CD4-positive, alpha-beta memory T cell (primary cell): ENCODE data around the gene ATP8A2. TPM values are rescaled to one million over a fixed set of nuclear protein-coding genes. Genes with fewer than 3 reads are reported as not detected.
A peak's percentile ranks its signal among the peaks of the same experiment; 100 is the strongest.

Source experiments
- CTCF ChIA-PET: fragments of 350-600 bp; sonication (Branson Sonifier 250); formaldehyde crosslinking; loops from one replicate; lab custom pipeline; 2021; ENCODE audit warnings: inconsistent platforms; ENCODE audit not compliant: partially characterized antibody; lab: Charles Lee
- POLR2A ChIA-PET: fragments of 350-600 bp; sonication (Branson Sonifier 250); formaldehyde crosslinking; loops from one replicate; lab custom pipeline; 2021; ENCODE audit not compliant: partially characterized antibody; lab: Charles Lee
- DNase-seq, 5 donors: peaks; one replicate each; pipeline versions ENCODE4 v3.0.0 to v3.0.0-alpha.2; 2020 to 2022; ENCODE audit warnings: mixed read lengths in 1 of 5
- H3K27ac ChIP-seq: one replicate; pipeline ENCODE4 v1.7.0; 2013; ENCODE audit warnings: low read depth, low read length
- H3K27me3 ChIP-seq: 2 replicates; pipeline ENCODE4 v1.7.0; 2013; ENCODE audit warnings: mild to moderate bottlenecking, low read length, moderate library complexity; ENCODE audit not compliant: insufficient read depth
- H3K36me3 ChIP-seq: 2 replicates; pipeline ENCODE4 v1.7.0; 2013; ENCODE audit warnings: mild to moderate bottlenecking, low read length, moderate library complexity; ENCODE audit not compliant: insufficient read depth
- H3K4me1 ChIP-seq: 2 replicates; pipeline ENCODE4 v1.7.0; 2013; ENCODE audit warnings: mild to moderate bottlenecking, low read length, moderate library complexity; ENCODE audit not compliant: insufficient read depth
- H3K4me3 ChIP-seq, 2 donors: one replicate each; pipeline ENCODE4 v1.7.0; 2013; ENCODE audit warnings: low read length in 2 of 2, mild to moderate bottlenecking in 1 of 2
- H3K9me3 ChIP-seq, 2 donors: one replicate each; pipeline ENCODE4 v1.7.0; 2013; ENCODE audit warnings: low read length in 2 of 2, control low read depth in 1 of 2; ENCODE audit not compliant: control insufficient read depth in 1 of 2
- H3K27ac Mint-ChIP-seq, 7 donors: one replicate each; pipeline ENCODE4 v1.8.0; 2020 to 2021; ENCODE audit warnings: mixed read lengths in 7 of 7, mild to moderate bottlenecking in 6 of 7, inconsistent platforms in 3 of 7, moderate library complexity in 3 of 7
- H3K27me3 Mint-ChIP-seq, 2 donors: one replicate each; pipeline ENCODE4 v1.8.0; 2020 to 2021; ENCODE audit warnings: mixed read lengths in 2 of 2
- H3K36me3 Mint-ChIP-seq, 2 donors: one replicate each; pipeline ENCODE4 v1.8.0; 2020 to 2021; ENCODE audit warnings: mixed read lengths in 2 of 2, inconsistent platforms in 1 of 2, mild to moderate bottlenecking in 1 of 2
- H3K4me1 Mint-ChIP-seq, 4 donors: one replicate each; pipeline ENCODE4 v1.8.0; 2020 to 2021; ENCODE audit warnings: mixed read lengths in 4 of 4, mild to moderate bottlenecking in 1 of 4
- H3K4me3 Mint-ChIP-seq, 8 donors: one replicate each; pipeline ENCODE4 v1.8.0; 2020 to 2021; ENCODE audit warnings: mixed read lengths in 8 of 8, mild to moderate bottlenecking in 7 of 8, moderate library complexity in 6 of 8, inconsistent platforms in 3 of 8
- H3K9me3 Mint-ChIP-seq, 8 donors: one replicate each; pipeline ENCODE4 v1.8.0; 2020 to 2021; ENCODE audit warnings: mixed read lengths in 8 of 8, mild to moderate bottlenecking in 5 of 8, inconsistent platforms in 3 of 8, moderate library complexity in 1 of 8
- intact Hi-C: fragments of 100-400 bp; cut with micrococcal nuclease; formaldehyde crosslinking; loops from one replicate; pipeline ENCODE4 v1.15.1; 2023
- polyA plus RNA-seq, 2 donors: library from polyadenylated mRNA; unstranded; fragments of 300-500 nt; fragmentation: Illumina TruSeq; gene quantifications; one replicate each; pipeline ENCODE4 v1.2.3, GENCODE V29; 2021
- total RNA-seq, 2 experiments: library from RNA; stranded (reverse); gene quantifications; one replicate each; pipeline ENCODE4 v1.2.3, GENCODE V29; 2021

Gene ATP8A2
- total and polyA plus RNA-seq, 4 experiments from 2014 or later = 0.36 to 0.93 (median 0.67) TPM

- H3K4me1 ChIP-seq = no peaks in the 10 kb centered on the region
- no peaks in the 10 kb centered on the region for H3K36me3 ChIP-seq
- peaks cover 0 to 2% (median 0%) of the 10 kb centered on the region in 4 donors for H3K4me1 Mint-ChIP-seq
- H3K4me3 Mint-ChIP-seq = no peak overlapping the region
- intact Hi-C loops = no loop called here
- H3K36me3 Mint-ChIP-seq = no peaks in the 10 kb centered on the region
- no peak for DNase-seq
- peak overlapping the region in 2 of 7 donors; percentile 38 to 66 for H3K27ac Mint-ChIP-seq
- no peaks in the 10 kb centered on the region for H3K9me3 ChIP-seq
- no peak overlapping the region for H3K4me3 ChIP-seq
- H3K9me3 Mint-ChIP-seq = peaks cover 0 to 3% (median 0%) of the 10 kb centered on the region in 8 donors
- POLR2A ChIA-PET = no interaction called here
- H3K27me3 Mint-ChIP-seq = no peaks in the 10 kb centered on the region
- no peak overlapping the region for H3K27ac ChIP-seq
- CTCF ChIA-PET = interaction anchor here (0.7 kb wide), 1 partner anchor 9 kb away, joined by 3 read pairs; no protein-coding TSS in a partner anchor
- H3K27me3 ChIP-seq = no peaks in the 10 kb centered on the region
These were observed 465.0 kb downstream of the ATP8A2 start for GRCh38 chr13:25836574-25837336.

DNA sequence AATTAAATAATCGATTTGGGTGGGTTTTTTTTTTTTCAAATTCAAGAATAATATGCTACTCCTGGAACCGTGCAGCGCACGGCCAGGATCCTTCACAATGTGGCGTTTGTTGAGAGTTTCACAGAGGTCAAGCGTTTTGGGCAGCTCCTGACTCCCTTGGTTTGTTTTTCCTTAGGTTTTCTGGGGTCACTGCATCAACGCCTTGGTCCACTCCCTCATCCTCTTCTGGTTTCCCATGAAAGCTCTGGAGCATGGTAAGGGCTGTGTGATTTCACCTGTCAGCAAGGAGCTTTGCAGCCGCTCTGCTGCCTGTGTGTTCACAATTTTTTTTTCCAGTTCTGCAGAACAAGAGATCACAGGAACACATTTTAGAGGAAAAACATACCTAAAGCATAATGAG, 467.6 kb downstream of the ATP8A2 start:
- H3K9me3 ChIP-seq = no peaks in the 10 kb centered on the region
- CTCF ChIA-PET = no interaction called here
- POLR2A ChIA-PET = no interaction called here
- H3K9me3 Mint-ChIP-seq = peaks cover 0 to 3% (median 0%) of the 10 kb centered on the region in 8 donors
- H3K27me3 ChIP-seq = no peaks in the 10 kb centered on the region
- H3K4me3 Mint-ChIP-seq = no peak overlapping the region
- H3K4me3 ChIP-seq = no peak overlapping the region
- no peak for DNase-seq
- H3K27ac Mint-ChIP-seq = no peak overlapping the region
- intact Hi-C loops = no loop called here
- H3K4me1 Mint-ChIP-seq = peaks cover 0 to 2% (median 0%) of the 10 kb centered on the region in 4 donors
- no peaks in the 10 kb centered on the region for H3K36me3 Mint-ChIP-seq
- H3K27ac ChIP-seq = no peak overlapping the region
- H3K27me3 Mint-ChIP-seq = peaks cover 0 to 5% of the 10 kb centered on the region in 2 donors
- no peaks in the 10 kb centered on the region for H3K4me1 ChIP-seq
- H3K36me3 ChIP-seq = no peaks in the 10 kb centered on the region

- no peak for DNase-seq
- Histone ChIP-seq H3K27ac (no peak overlapping the region), H3K27me3 (no peaks in the 10 kb centered on the region), H3K36me3 (no peaks in the 10 kb centered on the region), H3K4me3 (no peak overlapping the region), H3K4me1 (no peaks in the 10 kb centered on the region), H3K9me3 (no peaks in the 10 kb centered on the region)
- CTCF ChIA-PET = no interaction called here
- H3K9me3 Mint-ChIP-seq = peaks cover 0 to 3% (median 0%) of the 10 kb centered on the region in 8 donors
- POLR2A ChIA-PET = no interaction called here
- intact Hi-C loops = no loop called here
- no peaks in the 10 kb centered on the region for H3K4me1 Mint-ChIP-seq
- H3K27me3 Mint-ChIP-seq = peaks cover 0 to 5% of the 10 kb centered on the region in 2 donors
- H3K36me3 Mint-ChIP-seq = no peaks in the 10 kb centered on the region
- H3K27ac Mint-ChIP-seq = no peak overlapping the region
- H3K4me3 Mint-ChIP-seq = no peak overlapping the region
These were observed 468.5 kb downstream of the ATP8A2 start for GRCh38 chr13:25840261-25840660.

DNA sequence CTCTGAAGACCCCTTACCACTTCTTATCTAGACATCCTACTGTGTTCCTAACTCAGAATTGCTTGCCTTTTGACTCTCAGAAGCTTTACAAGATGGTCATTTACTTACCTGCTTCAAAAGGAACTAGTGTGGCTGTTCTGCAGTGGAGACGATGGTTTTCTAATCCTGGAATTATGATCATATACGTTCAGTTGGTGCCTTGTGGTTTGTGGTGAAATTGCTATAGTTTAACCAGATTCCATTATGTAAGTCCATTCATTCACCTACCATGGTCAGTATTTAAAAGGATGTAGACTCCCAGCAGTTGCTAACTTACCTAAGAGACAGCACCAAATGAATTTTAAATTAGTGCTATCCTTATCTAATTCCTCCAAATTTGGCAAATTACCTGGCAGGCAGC, 469.2 kb downstream of the ATP8A2 start:
- no peak overlapping the region for H3K4me3 Mint-ChIP-seq
- Histone ChIP-seq H3K9me3 (no peaks in the 10 kb centered on the region), H3K4me3 (no peak overlapping the region), H3K4me1 (no peaks in the 10 kb centered on the region), H3K27ac (no peak overlapping the region), H3K27me3 (no peaks in the 10 kb centered on the region), H3K36me3 (no peaks in the 10 kb centered on the region)
- intact Hi-C loops = no loop called here
- CTCF ChIA-PET = no interaction called here
- peaks cover 0 to 3% (median under 1%) of the 10 kb centered on the region in 4 donors for H3K4me1 Mint-ChIP-seq
- H3K27ac Mint-ChIP-seq = no peak overlapping the region
- peaks cover 0 to 5% of the 10 kb centered on the region in 2 donors for H3K27me3 Mint-ChIP-seq
- no peak for DNase-seq
- H3K9me3 Mint-ChIP-seq = peaks cover 0 to 3% (median 0%) of the 10 kb centered on the region in 8 donors
- POLR2A ChIA-PET = no interaction called here
- H3K36me3 Mint-ChIP-seq = no peaks in the 10 kb centered on the region

GRCh38 chr13:25843692-25844091, 471.9 kb downstream of the ATP8A2 start:
- CTCF ChIA-PET = no interaction called here
- Histone ChIP-seq H3K36me3 (no peaks in the 10 kb centered on the region), H3K27me3 (no peaks in the 10 kb centered on the region), H3K4me3 (no peak overlapping the region), H3K4me1 (peaks cover 26% of the 10 kb centered on the region), H3K9me3 (no peaks in the 10 kb centered on the region), H3K27ac (no peak overlapping the region)
- peaks cover 0 to 5% of the 10 kb centered on the region in 2 donors for H3K27me3 Mint-ChIP-seq
- peaks cover 0 to 3% (median 0%) of the 10 kb centered on the region in 8 donors for H3K9me3 Mint-ChIP-seq
- peaks cover 17 to 31% (median 25%) of the 10 kb centered on the region in 4 donors for H3K4me1 Mint-ChIP-seq
- peak overlapping the region in 1 of 8 donors; percentile 1 for H3K4me3 Mint-ChIP-seq
- H3K27ac Mint-ChIP-seq = peak overlapping the region in 3 of 7 donors; percentile 38 to 67 (median 62)
- POLR2A ChIA-PET = no interaction called here
- no peak for DNase-seq
- intact Hi-C loops = no loop called here
- H3K36me3 Mint-ChIP-seq = no peaks in the 10 kb centered on the region

GRCh38 chr13:25844559-25845434, 473.0 kb downstream of the ATP8A2 start:
- Mint-ChIP-seq H3K27ac (peak overlapping the region in 1 of 7 donors; percentile 24), H3K36me3 (no peaks in the 10 kb centered on the region), H3K4me3 (peak overlapping the region in 1 of 8 donors; percentile 4), H3K9me3 (peaks cover 0 to 3% (median 0%) of the 10 kb centered on the region in 8 donors), H3K27me3 (peaks cover 0 to 5% of the 10 kb centered on the region in 2 donors), H3K4me1 (peaks cover 21 to 42% (median 30%) of the 10 kb centered on the region in 4 donors)
- Histone ChIP-seq H3K27me3 (no peaks in the 10 kb centered on the region), H3K4me3 (no peak overlapping the region), H3K27ac (no peak overlapping the region), H3K36me3 (no peaks in the 10 kb centered on the region), H3K9me3 (no peaks in the 10 kb centered on the region), H3K4me1 (peaks cover 26% of the 10 kb centered on the region)
- intact Hi-C loops = loop anchor here (5.0 kb wide), 3 partner anchors 43 to 208 kb away; partner anchors contain the start of gene SHISA2
- ChIA-PET CTCF (no interaction called here), POLR2A (no interaction called here)
- DNase-seq = no peak
